ENCODE measurements around the gene TMEM181.

DNA sequence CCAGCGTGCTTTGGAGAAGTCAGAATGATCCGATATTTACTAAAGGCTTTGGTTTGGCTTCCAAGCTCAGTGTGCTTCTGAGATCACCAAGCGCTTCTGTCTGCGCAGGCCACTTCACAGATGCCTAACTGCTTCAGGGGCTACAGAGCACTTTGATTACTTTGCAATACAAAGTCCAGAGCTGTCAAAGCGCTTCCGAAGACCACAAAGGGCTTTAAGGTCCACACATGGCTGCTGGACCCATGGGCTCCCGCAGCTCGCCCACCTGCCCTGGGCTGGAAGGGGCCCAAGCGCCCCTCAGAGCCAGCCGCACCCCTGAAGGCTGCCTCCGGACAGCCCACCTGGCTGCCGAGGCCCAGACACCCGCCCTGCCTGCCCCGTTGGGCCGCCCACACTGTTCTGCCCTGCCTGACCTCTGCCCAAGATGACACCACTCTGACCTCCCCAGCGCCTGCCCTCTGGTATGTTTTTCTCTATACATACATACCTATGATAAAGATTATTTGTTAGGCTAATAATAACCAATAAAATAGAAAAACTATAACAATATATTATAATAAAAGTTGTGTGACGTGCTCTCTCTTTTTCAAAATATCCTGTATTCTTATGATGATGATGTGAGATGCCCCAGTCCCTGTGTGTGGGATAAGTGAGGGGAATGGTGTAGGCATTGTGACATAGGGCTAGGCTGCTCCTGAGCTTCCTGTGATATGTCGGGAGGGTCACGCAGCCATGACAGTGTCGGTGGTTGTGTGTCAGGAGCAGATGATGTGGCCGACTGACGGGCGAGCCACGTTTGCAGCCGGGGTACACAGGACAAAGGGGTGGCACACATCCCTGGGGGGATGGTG is 62.0 kb downstream of the TMEM181 start:
- TF ChIP-seq, protein P1, sequence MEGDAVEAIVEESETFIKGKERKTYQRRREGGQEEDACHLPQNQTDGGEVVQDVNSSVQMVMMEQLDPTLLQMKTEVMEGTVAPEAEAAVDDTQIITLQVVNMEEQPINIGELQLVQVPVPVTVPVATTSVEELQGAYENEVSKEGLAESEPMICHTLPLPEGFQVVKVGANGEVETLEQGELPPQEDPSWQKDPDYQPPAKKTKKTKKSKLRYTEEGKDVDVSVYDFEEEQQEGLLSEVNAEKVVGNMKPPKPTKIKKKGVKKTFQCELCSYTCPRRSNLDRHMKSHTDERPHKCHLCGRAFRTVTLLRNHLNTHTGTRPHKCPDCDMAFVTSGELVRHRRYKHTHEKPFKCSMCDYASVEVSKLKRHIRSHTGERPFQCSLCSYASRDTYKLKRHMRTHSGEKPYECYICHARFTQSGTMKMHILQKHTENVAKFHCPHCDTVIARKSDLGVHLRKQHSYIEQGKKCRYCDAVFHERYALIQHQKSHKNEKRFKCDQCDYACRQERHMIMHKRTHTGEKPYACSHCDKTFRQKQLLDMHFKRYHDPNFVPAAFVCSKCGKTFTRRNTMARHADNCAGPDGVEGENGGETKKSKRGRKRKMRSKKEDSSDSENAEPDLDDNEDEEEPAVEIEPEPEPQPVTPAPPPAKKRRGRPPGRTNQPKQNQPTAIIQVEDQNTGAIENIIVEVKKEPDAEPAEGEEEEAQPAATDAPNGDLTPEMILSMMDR (conservative IDR thresholded peaks at IDR 0.05; ENCODE audit: low read depth in 2 of 2) = no peak
- no peak for TF ChIP-seq EZH2 (IDR thresholded peaks at IDR 0.05; ENCODE audit: low read depth, unreplicated experiment)
- TF ChIP-seq EZH2phosphoT487 (IDR thresholded peaks at IDR 0.05; ENCODE audit: unreplicated experiment) = no peak
- TF ChIP-seq POLR2AphosphoS5 (IDR thresholded peaks at IDR 0.05; ENCODE audit: low read depth) = no peak
- TF ChIP-seq, protein P2, sequence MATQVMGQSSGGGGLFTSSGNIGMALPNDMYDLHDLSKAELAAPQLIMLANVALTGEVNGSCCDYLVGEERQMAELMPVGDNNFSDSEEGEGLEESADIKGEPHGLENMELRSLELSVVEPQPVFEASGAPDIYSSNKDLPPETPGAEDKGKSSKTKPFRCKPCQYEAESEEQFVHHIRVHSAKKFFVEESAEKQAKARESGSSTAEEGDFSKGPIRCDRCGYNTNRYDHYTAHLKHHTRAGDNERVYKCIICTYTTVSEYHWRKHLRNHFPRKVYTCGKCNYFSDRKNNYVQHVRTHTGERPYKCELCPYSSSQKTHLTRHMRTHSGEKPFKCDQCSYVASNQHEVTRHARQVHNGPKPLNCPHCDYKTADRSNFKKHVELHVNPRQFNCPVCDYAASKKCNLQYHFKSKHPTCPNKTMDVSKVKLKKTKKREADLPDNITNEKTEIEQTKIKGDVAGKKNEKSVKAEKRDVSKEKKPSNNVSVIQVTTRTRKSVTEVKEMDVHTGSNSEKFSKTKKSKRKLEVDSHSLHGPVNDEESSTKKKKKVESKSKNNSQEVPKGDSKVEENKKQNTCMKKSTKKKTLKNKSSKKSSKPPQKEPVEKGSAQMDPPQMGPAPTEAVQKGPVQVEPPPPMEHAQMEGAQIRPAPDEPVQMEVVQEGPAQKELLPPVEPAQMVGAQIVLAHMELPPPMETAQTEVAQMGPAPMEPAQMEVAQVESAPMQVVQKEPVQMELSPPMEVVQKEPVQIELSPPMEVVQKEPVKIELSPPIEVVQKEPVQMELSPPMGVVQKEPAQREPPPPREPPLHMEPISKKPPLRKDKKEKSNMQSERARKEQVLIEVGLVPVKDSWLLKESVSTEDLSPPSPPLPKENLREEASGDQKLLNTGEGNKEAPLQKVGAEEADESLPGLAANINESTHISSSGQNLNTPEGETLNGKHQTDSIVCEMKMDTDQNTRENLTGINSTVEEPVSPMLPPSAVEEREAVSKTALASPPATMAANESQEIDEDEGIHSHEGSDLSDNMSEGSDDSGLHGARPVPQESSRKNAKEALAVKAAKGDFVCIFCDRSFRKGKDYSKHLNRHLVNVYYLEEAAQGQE (IDR thresholded peaks at IDR 0.05; ENCODE audit: unreplicated experiment) = no peak
- TF ChIP-seq, protein P3, sequence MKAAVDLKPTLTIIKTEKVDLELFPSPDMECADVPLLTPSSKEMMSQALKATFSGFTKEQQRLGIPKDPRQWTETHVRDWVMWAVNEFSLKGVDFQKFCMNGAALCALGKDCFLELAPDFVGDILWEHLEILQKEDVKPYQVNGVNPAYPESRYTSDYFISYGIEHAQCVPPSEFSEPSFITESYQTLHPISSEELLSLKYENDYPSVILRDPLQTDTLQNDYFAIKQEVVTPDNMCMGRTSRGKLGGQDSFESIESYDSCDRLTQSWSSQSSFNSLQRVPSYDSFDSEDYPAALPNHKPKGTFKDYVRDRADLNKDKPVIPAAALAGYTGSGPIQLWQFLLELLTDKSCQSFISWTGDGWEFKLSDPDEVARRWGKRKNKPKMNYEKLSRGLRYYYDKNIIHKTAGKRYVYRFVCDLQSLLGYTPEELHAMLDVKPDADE (IDR thresholded peaks at IDR 0.05) = no peak
- no peak for TF ChIP-seq CREB1 (CRISPR knock-in tag; IDR thresholded peaks at IDR 0.05; ENCODE audit: low read depth)
- TF ChIP-seq, protein P4, sequence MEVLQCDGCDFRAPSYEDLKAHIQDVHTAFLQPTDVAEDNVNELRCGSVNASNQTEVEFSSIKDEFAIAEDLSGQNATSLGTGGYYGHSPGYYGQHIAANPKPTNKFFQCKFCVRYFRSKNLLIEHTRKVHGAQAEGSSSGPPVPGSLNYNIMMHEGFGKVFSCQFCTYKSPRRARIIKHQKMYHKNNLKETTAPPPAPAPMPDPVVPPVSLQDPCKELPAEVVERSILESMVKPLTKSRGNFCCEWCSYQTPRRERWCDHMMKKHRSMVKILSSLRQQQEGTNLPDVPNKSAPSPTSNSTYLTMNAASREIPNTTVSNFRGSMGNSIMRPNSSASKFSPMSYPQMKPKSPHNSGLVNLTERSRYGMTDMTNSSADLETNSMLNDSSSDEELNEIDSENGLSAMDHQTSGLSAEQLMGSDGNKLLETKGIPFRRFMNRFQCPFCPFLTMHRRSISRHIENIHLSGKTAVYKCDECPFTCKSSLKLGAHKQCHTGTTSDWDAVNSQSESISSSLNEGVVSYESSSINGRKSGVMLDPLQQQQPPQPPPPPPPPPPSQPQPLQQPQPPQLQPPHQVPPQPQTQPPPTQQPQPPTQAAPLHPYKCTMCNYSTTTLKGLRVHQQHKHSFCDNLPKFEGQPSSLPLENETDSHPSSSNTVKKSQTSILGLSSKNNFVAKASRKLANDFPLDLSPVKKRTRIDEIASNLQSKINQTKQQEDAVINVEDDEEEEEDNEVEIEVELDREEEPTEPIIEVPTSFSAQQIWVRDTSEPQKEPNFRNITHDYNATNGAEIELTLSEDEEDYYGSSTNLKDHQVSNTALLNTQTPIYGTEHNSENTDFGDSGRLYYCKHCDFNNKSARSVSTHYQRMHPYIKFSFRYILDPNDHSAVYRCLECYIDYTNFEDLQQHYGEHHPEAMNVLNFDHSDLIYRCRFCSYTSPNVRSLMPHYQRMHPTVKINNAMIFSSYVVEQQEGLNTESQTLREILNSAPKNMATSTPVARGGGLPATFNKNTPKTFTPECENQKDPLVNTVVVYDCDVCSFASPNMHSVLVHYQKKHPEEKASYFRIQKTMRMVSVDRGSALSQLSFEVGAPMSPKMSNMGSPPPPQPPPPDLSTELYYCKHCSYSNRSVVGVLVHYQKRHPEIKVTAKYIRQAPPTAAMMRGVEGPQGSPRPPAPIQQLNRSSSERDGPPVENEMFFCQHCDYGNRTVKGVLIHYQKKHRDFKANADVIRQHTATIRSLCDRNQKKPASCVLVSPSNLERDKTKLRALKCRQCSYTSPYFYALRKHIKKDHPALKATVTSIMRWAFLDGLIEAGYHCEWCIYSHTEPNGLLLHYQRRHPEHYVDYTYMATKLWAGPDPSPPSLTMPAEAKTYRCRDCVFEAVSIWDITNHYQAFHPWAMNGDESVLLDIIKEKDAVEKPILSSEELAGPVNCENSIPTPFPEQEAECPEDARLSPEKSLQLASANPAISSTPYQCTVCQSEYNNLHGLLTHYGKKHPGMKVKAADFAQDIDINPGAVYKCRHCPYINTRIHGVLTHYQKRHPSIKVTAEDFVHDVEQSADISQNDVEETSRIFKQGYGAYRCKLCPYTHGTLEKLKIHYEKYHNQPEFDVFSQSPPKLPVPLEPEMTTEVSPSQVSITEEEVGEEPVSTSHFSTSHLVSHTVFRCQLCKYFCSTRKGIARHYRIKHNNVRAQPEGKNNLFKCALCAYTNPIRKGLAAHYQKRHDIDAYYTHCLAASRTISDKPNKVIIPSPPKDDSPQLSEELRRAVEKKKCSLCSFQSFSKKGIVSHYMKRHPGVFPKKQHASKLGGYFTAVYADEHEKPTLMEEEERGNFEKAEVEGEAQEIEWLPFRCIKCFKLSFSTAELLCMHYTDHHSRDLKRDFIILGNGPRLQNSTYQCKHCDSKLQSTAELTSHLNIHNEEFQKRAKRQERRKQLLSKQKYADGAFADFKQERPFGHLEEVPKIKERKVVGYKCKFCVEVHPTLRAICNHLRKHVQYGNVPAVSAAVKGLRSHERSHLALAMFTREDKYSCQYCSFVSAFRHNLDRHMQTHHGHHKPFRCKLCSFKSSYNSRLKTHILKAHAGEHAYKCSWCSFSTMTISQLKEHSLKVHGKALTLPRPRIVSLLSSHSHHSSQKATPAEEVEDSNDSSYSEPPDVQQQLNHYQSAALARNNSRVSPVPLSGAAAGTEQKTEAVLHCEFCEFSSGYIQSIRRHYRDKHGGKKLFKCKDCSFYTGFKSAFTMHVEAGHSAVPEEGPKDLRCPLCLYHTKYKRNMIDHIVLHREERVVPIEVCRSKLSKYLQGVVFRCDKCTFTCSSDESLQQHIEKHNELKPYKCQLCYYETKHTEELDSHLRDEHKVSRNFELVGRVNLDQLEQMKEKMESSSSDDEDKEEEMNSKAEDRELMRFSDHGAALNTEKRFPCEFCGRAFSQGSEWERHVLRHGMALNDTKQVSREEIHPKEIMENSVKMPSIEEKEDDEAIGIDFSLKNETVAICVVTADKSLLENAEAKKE (CRISPR knock-in tag; IDR thresholded peaks at IDR 0.05) = no peak
- no peak for TF ChIP-seq NANOG (IDR thresholded peaks at IDR 0.05; ENCODE audit: borderline replicate concordance)

All from GM23338 (cell line).